ENCODE measurements around the gene CWC27.

GRCh38 chr5:64794053-64794770 lies 25.5 kb downstream of the CWC27 start:
- TF ChIP-seq EZH2 (IDR thresholded peaks at IDR 0.05; ENCODE audit: borderline replicate concordance, low read depth, low read length, severe bottlenecking) = no peak
- no peak for TF ChIP-seq CTCF (IDR thresholded peaks at IDR 0.05; ENCODE audit: borderline replicate concordance, extremely low read depth, low read length, poor library complexity, severe bottlenecking)

Measured in DND-41 (cell line).